Body of pancreas (tissue), 4 donors: ENCODE measurements around the gene GFRA4.

ENCODE experiments used
- CTCF ChIP-seq, 7 experiments: fragments of 450-650 bp in 4 of 7; fragments of 200-600 bp in 3 of 7; sonication (generic) in 3 of 7; IDR thresholded peaks; one replicate each; pipeline ENCODE4 v1.5.1; 2016 to 2019; ENCODE audit warnings: antibody characterized with exemption in 7 of 7
- POLR2A ChIP-seq, 3 donors: fragments of 450-650 bp; IDR thresholded peaks; one replicate each; pipeline ENCODE4 v1.6.1; 2016; ENCODE audit warnings: antibody characterized with exemption in 3 of 3, mild to moderate bottlenecking in 2 of 3

- TF ChIP-seq CTCF (IDR thresholded peaks at IDR 0.05) (no peak), POLR2A (IDR thresholded peaks at IDR 0.05) (no peak)
Measured at GRCh38 chr20:3705970-3706739, 43.0 kb upstream of the GFRA4 start.
